GM19455 (cell line): Measurements from ENCODE around the gene KRTAP5-9.
"Not testable (repeated sequence)": the region's sequence is repeated elsewhere in the genome, so short reads cannot be mapped to it uniquely, and the experiment has no call there.

Experiments used
- ATAC-seq: cut with Tn5 transposase; IDR thresholded peaks from one replicate; pipeline ENCODE4 v1.9.1; 2021; ENCODE audit not compliant: unreplicated experiment

KRTAP5-9 gene

DNA sequence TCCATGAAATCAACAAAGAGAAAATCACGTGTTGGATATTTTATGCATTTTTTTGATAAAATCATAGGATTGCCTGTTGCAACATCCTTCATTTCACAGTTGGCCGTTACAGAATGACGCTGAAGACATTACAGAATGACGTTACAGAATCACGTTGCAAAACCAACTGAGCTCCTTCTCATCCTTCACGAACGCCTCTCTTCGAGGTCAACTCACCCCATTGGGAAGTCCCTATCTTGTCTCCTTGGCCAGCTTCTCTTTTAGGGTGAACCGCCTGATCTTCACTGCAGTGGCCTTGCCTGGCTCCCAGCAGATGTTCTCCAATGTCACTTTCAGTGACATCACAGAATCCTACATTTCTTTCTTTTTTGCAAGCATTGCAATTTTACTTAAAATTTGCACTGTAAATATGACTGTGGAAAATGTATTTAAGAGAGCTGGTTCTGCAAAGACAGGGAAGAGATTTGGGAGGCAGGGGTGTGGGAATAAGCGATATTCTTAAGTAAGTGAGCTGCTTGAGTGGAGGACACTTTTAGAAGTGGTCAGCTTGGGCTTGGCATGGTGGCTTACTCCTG lies 16.1 kb upstream of the KRTAP5-9 start:
- no peak for ATAC-seq

DNA sequence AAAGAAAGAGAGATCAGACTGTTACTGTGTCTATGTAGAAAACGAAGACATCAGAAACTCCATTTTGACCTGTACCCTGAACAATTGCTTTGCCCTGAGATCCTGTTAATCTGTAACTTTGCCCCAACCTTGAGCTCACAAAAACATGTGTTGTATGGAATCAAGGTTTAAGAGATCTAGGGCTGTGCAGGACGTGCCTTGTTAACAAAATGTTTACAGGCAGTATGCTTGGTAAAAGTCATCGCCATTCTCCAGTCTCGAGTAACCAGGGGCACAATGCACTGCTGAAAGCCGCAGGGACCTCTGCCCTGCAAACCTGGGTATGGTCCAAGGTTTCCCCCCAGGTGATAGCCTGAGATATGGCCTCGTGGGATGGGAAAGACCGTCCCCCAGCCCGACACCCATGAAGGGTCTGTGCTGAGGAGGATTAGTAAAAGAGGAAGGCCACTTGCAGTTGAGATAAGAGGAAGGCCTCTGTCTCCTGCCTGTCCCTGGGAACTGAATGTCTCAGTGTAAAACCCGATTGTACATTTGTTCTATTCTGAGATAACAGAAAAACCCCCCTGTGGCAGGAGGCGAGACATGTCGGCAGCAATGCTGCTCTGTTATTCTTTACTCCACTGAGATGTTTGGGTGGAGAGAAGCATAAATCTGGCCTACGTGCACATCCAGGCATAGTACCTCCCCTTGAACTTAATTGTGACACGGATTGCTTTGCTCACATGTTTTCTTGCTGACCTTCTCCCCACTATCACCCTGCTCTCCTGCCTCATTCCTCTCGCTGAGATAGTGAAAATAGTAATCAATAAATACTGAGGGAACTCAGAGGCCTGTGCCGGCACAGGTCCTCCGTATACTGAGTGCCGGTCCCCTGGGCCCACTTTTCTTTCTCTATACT lies 13.3 kb upstream of the KRTAP5-9 start:
- not testable (repeated sequence) for ATAC-seq

DNA sequence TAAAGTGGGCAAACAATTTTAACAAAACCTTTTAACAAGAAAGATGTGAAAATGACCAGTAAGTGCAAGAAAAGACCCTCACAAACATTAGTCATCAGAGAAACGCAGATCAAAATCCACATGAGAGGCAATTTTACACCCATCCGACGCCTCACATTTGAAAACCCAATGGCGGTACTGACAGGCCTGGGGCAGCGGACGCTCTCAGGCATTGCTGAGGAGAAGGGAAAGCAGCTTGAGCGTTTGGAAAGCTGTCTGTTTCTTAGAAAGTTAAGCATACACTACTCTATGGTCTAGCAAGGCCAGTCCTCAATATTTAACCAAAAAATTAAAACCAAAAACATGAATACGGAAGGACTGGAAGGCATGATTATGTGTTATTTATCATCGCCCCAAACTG lies 12.4 kb upstream of the KRTAP5-9 start:
- ATAC-seq, result no peak

DNA sequence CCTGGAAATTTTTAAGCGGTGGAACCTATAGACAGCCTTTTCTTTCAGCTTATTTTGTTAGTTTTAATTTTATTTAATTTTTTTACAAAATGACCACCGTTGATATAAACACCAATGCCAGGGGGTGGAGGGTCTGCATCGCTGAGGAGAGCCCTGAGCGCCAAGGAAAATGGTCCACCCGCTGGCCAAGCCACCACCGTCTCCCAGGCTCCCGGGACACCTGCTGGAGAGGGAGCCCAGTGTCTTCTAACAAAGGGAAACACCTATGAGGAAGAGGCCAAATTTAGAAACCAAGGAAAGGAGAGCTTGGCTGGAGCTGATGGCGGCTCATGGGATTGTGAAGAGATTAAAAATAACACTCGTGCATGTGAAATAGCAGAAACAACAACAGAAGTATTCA lies 10.7 kb upstream of the KRTAP5-9 start:
- no peak for ATAC-seq

DNA sequence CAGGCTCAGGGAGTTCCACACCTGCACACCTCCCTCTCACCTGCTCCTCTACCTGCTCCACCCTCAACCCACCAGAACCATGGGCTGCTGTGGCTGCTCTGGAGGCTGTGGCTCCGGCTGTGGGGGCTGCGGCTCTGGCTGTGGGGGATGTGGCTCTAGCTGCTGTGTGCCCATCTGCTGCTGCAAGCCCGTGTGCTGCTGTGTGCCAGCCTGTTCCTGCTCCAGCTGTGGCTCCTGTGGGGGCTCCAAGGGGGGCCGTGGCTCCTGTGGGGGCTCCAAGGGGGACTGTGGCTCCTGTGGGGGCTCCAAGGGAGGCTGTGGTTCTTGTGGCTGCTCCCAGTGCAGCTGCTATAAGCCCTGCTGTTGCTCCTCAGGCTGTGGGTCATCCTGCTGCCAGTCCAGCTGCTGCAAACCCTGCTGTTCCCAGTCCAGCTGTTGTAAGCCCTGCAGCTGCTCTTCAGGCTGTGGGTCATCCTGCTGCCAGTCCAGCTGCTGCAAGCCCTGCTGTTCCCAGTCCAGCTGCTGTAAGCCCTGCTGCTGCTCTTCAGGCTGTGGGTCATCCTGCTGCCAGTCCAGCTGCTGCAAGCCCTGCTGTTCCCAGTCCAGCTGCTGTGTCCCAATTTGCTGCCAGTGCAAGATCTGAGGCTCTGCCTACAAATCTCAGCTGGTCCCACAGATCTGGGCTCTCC lies 10.1 kb upstream of the KRTAP5-9 start, which contains the start of gene KRTAP5-8:
Gene KRTAP5-8, plus strand, starts transcription at position 49 of the 689 bp plus-strand sequence. Its CDS starts 31 bp downstream, at position 80.
- not testable (repeated sequence) for ATAC-seq

DNA sequence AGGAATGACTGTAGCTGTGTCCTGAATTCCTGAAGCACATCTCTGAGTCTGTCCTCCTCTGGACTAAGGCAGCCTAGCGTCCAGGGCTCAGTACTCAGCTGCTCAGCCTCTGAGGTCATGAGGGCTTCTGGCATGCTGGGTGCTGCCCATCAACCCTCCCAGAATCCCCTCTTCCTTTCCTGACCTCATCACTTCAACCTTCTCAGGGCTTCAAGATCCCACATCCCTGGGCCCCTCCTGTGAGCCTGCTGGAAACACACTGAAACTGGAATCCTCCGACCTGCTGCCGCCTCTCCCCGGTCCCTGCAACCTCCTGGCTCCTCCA lies 9.6 kb upstream of the KRTAP5-9 start:
- ATAC-seq, result no peak

DNA sequence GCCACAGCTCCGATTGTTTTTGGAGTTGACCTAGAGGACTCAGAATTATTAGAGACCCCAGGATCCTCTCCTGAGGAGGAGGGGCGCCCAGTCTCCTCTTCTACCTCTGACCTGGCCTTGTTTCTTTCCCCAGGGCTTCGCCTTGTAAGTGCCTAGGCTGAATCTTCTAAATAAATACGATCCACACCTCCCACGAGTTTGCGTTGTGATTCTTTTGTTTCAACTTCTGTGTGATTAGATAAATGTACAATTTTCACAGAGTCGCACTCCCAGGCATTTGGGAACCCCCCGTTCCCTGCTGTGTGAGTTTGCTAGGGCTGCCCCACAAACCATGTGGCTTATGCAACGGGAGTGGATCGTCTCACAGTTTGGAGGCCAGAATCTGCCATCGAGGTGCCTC lies 9.2 kb upstream of the KRTAP5-9 start:
- ATAC-seq, result no peak

DNA sequence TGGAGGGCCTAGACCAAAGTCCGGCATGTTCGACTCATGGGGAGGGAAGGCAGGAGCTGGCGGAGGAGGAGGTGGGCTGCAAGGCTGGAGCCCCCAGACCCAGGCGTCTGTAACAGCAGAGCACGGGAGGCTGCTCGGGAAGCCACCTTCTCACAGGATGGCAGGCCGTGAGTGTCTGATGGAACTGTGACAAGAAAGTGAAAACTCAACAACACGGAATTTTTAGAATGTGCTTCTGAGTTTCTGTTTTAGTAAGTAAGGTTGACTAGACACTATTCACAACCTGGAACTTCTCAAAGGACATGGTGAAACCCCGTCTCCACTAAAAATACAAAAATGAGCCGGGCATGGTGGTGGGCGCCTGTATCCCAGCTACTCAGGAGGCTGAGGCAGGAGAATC lies 8.2 kb upstream of the KRTAP5-9 start:
- ATAC-seq, result not testable (repeated sequence)

DNA sequence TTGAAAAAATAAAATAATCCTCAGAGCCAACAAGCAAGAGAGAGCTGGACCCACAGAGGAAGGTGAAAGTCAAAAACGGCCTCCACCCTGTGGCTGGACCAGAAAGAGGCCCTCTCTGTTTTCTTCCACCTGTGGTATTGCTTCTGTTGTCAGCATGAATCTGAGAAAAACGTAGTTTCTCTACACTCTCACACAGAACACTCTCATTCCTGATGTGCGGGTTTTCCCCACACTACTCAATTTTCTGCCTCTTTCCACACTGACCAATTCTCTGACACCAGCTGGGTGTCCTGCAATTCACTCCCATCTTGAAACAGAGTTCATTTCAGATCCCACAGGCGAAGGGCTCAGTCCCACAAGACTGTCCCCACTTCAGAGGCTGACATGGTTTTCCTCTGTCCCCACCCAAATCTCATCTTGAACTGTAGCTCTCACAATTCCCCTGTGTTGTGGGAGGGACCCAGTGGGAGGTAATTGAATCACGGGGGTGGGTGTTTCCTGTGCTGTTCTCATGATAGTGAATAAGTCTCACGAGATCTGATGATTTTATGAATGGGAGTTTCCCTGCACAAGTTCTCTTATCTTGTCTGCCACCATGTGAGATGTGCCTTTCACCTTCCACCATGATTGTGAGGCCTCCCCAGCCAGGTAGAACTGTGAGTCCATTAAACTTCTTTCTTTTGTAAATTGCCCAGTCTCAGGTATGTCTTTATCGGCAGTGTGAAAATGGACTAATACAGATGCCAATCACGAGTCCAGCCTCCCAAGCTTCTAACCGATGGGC lies 7.5 kb upstream of the KRTAP5-9 start:
- ATAC-seq, result not testable (repeated sequence)

DNA sequence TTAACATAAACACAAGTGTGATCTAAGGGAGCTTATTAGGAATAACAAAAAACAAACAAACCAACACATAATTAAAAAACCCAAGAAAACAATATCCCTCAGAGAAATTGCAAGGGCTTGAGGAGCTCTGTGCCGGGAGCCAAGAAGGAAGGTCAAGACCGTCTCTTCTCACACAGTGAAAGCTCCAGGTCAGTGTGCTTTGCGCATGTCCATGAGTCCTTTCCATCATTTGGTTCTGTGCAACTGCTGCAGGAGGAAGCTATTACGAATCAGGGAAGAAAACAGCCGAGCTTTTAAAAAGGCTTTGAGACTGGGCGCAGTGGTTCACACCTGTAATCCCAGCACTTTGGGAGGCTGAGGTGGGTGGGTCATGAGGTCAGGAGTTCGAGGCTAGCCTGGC lies 5.8 kb upstream of the KRTAP5-9 start:
- no peak for ATAC-seq

DNA sequence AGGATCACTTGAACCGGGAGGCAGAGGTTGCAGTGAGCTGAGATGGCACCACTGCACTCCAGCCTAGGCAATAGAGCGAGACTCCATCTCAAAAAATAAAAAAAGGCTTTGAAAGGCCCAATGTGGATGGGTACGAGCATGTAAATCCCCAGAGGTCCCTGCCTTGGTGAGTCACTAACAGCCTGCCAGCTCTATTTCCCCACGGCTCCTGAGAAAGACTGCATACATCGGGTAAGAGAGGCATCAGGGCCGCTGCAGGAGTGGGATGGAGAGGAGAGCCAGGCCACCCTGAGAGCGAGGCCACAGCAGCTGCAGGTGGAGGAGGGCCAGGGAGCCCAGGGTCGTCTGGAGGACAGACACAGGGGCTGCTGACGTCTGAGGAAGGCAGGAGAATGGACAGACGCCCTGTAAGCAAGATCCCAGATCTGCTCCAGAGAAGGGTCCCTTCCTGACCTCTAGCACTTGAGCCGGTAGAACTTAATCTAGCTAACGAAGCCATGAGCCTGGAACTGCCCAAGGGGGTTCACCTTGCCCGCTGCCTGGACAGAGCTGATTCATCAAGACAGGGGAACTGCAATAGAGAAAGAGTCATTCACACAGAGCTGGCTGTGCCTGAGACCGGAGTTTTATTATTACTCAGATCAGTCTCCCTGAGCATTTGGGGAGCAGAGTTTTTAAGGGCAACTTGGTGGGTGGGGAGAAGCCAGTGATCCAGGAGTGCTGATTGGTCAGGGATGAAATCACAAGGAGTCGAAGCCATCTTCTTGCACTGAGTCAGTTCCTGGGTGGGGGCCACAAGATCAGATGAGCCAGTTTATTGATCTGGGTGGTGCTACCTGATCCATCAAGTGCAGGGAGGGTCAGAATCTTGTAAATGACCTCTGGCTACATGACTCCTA lies 5.1 kb upstream of the KRTAP5-9 start:
- ATAC-seq, result no peak

DNA sequence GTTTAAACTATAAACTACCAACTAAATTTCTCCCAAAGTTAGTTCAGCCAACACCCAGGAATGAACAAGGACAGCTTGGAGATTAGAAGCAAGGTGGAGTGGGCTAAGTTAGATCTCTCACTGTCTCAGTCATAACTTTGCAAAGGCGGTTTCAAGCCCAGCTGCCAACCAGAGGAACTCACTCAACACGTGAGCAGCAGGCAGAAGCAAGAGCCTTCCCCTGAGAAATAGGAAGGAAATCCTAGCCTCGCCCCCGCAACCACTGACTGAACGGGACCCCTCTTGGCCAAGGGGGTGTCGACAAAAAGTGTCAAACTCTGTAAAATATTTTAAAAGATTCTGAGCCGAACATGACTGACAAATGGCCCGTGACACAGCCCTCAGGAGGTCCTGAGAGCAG lies 4.4 kb upstream of the KRTAP5-9 start:
- ATAC-seq, result no peak

DNA sequence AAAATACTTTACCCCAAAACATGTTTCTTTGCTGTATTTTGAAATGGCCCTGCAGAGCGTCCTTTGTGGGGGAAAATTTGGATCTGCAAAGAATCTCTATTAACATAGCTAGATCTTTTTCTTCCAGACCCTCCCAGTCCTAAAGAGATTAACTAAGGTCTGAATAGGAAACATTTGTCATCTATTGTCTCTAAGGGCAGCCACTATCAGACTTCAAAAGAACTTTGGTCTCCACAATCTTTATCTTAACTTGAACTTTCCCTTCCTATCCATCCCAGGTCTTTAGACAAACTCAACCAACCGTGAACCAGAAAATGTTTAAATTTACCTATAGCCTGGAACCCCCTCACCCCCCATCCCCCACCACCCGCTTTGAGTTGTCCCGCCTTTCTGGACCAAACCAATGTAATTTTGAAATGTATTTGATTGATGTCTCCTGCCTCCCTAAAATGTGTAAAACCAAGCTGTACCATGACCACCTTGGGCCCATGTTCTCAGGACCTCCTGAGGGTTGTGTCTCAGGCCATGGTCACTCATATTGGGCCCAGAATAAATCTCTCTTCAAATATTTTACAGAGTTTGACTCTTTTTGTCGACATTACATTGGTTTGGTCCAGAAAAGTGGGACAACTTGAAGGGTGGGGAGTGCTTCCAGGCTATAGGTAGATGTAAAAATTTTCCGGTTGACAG lies 3.5 kb upstream of the KRTAP5-9 start:
- ATAC-seq, result no peak

DNA sequence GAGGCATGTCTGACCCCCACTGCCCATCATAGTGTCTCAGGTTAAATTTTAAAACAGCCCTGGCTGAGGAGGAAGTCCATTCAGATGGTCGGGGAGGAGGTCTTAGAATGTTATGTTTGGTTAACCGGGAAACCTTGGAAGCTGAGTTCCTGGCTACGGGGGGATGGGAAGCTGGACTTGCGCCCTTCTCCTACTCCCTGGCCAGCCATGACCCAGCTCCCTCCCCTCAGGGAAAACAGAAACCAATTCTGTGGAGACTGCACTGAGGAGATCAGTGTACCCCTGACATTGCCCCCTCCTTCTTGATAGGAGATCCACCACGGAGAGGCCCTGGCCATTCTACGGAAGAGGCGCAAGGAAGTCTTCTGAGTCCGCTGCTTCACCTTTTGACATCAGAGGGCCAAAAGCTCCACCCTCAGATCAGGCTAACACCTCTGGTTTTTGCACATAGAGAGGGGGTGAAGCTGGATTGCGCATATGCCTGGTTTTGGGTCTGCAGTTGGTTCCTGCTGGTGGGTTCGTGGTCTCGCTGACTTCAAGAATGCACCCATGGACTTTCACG lies 2.7 kb upstream of the KRTAP5-9 start:
- ATAC-seq, result no peak

DNA sequence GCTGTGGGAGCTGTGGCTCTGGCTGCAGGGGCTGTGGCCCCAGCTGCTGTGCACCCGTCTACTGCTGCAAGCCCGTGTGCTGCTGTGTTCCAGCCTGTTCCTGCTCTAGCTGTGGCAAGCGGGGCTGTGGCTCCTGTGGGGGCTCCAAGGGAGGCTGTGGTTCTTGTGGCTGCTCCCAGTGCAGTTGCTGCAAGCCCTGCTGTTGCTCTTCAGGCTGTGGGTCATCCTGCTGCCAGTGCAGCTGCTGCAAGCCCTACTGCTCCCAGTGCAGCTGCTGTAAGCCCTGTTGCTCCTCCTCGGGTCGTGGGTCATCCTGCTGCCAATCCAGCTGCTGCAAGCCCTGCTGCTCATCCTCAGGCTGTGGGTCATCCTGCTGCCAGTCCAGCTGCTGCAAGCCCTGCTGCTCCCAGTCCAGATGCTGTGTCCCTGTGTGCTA lies 514 bp downstream of the KRTAP5-9 start:
- ATAC-seq, result no peak

DNA sequence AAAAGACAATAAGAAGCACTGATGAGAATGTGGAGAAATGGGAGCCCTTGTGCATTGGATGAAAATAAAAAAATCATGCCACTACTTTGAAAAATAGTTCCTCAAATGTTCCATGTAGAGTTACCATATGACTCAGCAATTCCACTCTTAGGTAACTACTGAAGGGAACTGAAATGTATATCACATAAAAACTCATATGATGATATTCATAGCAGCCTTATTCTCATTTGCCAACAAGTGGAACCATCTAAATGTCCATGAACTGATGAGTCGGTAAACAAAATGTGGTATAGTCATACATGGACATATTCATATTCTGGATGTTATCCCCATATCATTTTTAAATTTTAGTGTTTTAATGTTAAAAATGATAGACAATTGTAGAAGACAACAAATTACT lies 3.5 kb downstream of the KRTAP5-9 start:
- ATAC-seq, result no peak

DNA sequence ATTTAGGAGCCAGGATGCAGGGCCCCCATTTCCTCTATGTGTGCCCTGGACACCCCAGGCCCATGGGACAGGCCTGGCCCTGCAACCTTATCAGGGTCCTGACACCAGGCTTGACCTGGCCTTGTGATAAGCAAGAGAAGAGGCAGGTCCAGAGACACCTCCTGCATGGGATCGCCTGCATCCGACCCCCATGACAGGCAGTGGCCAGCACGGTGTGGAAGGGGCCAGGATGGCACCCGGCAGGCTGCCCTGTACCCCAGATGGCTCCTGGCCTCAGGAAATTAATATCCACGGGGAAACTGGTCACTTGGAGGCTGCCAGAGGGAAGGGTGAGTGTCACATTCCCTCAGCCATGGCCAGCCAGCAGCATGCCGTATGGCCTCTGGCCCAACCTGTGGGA lies 6.8 kb downstream of the KRTAP5-9 start:
- ATAC-seq, result no peak

DNA sequence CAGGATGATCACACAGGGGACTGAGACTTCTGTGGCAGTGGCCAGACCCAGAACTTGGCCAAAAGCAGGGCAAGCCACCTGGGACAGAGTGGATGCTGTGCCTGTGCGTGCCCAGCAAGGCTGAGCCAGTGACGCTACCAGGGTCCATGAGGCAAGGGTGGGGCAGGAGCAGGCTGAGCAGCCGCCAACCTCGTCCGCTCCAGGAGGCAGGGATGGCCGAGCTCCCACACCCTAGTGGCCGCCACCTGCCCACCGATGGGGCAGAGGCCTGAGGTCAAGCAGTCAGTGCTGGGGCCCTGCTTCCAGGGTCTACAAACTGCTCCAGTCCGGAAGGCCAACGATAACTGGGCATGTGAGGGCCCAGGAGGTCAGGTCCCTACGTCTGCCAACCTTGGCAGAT lies 7.3 kb downstream of the KRTAP5-9 start:
- ATAC-seq, result no peak

DNA sequence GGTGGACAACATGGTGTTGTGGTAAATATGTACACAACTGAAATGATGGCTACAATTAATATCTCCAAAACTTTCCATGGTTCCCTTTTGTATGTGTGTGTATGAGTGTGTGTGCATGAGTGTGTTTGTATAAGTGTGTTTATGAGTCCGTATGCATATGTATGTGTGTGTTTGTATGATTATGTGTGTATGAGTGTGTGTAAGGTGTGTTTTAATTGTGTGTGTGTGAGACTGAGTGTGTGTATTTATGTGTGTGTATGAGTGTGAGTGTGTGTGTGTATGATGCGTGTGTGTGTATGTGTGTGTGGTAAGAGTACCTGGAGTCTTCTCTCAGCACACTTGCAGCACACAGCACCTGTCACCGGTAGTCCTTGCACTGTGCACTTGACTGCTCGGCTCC lies 7.8 kb downstream of the KRTAP5-9 start:
- ATAC-seq, result no peak
